HEK293 (cell line): ENCODE measurements around the gene CASP10.

Source experiments
- CTCF ChIA-PET: fragments of 350-600 bp; formaldehyde crosslinking; extraction: SDS; loops from one replicate; lab custom pipeline; 2021; ENCODE audit warnings: antibody characterized with exemption; lab: Yijun Ruan, JAX
- POLR2A ChIA-PET: fragments of 300-600 bp; formaldehyde crosslinking; extraction: SDS; loops from one replicate; lab custom pipeline; 2020; ENCODE audit warnings: antibody characterized with exemption, inconsistent platforms; lab: Yijun Ruan, JAX
- H3K27ac ChIP-seq: fragments of 200-500 bp; sonication (Bioruptor generic); 2 replicates; pipeline ENCODE4 v1.5.1; 2014; ENCODE audit warnings: low read depth, low read length, control low read depth, inconsistent platforms; ENCODE audit errors: extremely low read depth
- H3K36me3 ChIP-seq, 2 experiments: fragments of 200-500 bp in 1 of 2; sonication (Bioruptor generic) in 1 of 2; 1 replicate in 1 of 2; 2 replicates in 1 of 2; pipeline ENCODE4 v1.5.1; 2014 to 2017; ENCODE audit warnings: inconsistent platforms in 2 of 2, low read length in 2 of 2; ENCODE audit not compliant: control insufficient read depth in 2 of 2, insufficient read depth in 1 of 2
- H3K4me1 ChIP-seq: fragments of 200-500 bp; sonication (Bioruptor generic); 2 replicates; pipeline ENCODE4 v1.5.1; 2014; ENCODE audit warnings: mild to moderate bottlenecking, low read length, inconsistent platforms; ENCODE audit not compliant: control insufficient read depth, insufficient read depth
- H3K4me3 ChIP-seq: 2 replicates; pipeline ENCODE4 v1.5.1; 2011; ENCODE audit warnings: low read depth, mild to moderate bottlenecking, control low read depth, low read length, moderate library complexity
- H3K9me3 ChIP-seq: fragments of 200-500 bp; sonication (Bioruptor generic); 2 replicates; pipeline ENCODE4 v1.5.1; 2014; ENCODE audit warnings: low read depth, low read length, inconsistent platforms; ENCODE audit not compliant: control insufficient read depth, insufficient read depth
- HOXA7 ChIP-seq: sonication (generic); formaldehyde crosslinking; IDR thresholded peaks from 2 replicates; pipeline ENCODE4 v1.8.1; 2022; ENCODE audit warnings: missing genetic modification reagents, borderline replicate concordance
- KLF16 ChIP-seq: fragments of 450-650 bp; formaldehyde crosslinking; IDR thresholded peaks from 2 replicates; pipeline ENCODE4 v1.5.1; 2017; ENCODE audit warnings: missing biosample characterization, missing genetic modification characterization
- PRDM2 ChIP-seq: fragments of 450-650 bp; formaldehyde crosslinking; IDR thresholded peaks from 2 replicates; pipeline ENCODE4 v1.5.1; 2016; ENCODE audit warnings: missing biosample characterization, missing genetic modification characterization, borderline replicate concordance
- SP3 ChIP-seq: fragments of 450-650 bp; formaldehyde crosslinking; IDR thresholded peaks from 2 replicates; pipeline ENCODE4 v1.5.1; 2016; ENCODE audit warnings: missing biosample characterization, missing genetic modification characterization
- SP7 ChIP-seq: fragments of 450-650 bp; formaldehyde crosslinking; IDR thresholded peaks from 2 replicates; pipeline ENCODE4 v1.5.1; 2016; ENCODE audit warnings: missing biosample characterization, missing genetic modification characterization
- YY1 ChIP-seq: fragments of 450-650 bp; formaldehyde crosslinking; IDR thresholded peaks from 2 replicates; pipeline ENCODE4 v1.5.1; 2018; ENCODE audit warnings: missing biosample characterization, missing genetic modification characterization
- ZBTB26 ChIP-seq: fragments of 450-650 bp; formaldehyde crosslinking; optimal IDR thresholded peaks from 2 replicates; pipeline ENCODE3; 2016; ENCODE audit warnings: missing biosample characterization, mild to moderate bottlenecking, missing genetic modification characterization
- ZBTB8A ChIP-seq: fragments of 450-650 bp; formaldehyde crosslinking; IDR thresholded peaks from 2 replicates; pipeline ENCODE4 v1.5.1; 2016; ENCODE audit warnings: missing biosample characterization, missing genetic modification characterization
- ZFP41 ChIP-seq: fragments of 450-650 bp; formaldehyde crosslinking; IDR thresholded peaks from 2 replicates; pipeline ENCODE4 v1.5.1; 2016; ENCODE audit warnings: missing biosample characterization, missing genetic modification characterization, borderline replicate concordance
- ZNF114 ChIP-seq: fragments of 450-650 bp; formaldehyde crosslinking; IDR thresholded peaks from 2 replicates; pipeline ENCODE4 v1.5.0; 2017; ENCODE audit warnings: missing biosample characterization, missing genetic modification characterization
- ZNF146 ChIP-seq: fragments of 450-650 bp; formaldehyde crosslinking; IDR thresholded peaks from 2 replicates; pipeline ENCODE4 v1.5.1; 2016; ENCODE audit warnings: missing biosample characterization, missing genetic modification characterization
- ZNF175 ChIP-seq: fragments of 450-650 bp; formaldehyde crosslinking; IDR thresholded peaks from 2 replicates; pipeline ENCODE4 v1.5.1; 2016; ENCODE audit warnings: missing biosample characterization, missing genetic modification characterization
- ZNF239 ChIP-seq: fragments of 450-650 bp; formaldehyde crosslinking; IDR thresholded peaks from 2 replicates; pipeline ENCODE4 v1.5.1; 2016; ENCODE audit warnings: missing biosample characterization, missing genetic modification characterization
- ZNF350 ChIP-seq: fragments of 450-650 bp; formaldehyde crosslinking; IDR thresholded peaks from 2 replicates; pipeline ENCODE4 v1.5.0; 2017; ENCODE audit warnings: missing biosample characterization, mild to moderate bottlenecking, missing genetic modification characterization
- ZNF394 ChIP-seq: fragments of 450-650 bp; formaldehyde crosslinking; IDR thresholded peaks from 2 replicates; pipeline ENCODE4 v1.5.1; 2016; ENCODE audit warnings: missing biosample characterization, missing genetic modification characterization, mild to moderate bottlenecking, moderate library complexity, borderline replicate concordance
- ZNF404 ChIP-seq: fragments of 450-650 bp; formaldehyde crosslinking; IDR thresholded peaks from 2 replicates; pipeline ENCODE4 v1.5.1; 2017; ENCODE audit warnings: missing biosample characterization, missing genetic modification characterization
- ZNF521 ChIP-seq: fragments of 450-650 bp; formaldehyde crosslinking; IDR thresholded peaks from 2 replicates; pipeline ENCODE4 v1.5.1; 2017; ENCODE audit warnings: missing biosample characterization, mild to moderate bottlenecking, missing genetic modification characterization
- ZNF560 ChIP-seq: fragments of 450-650 bp; formaldehyde crosslinking; IDR thresholded peaks from 2 replicates; pipeline ENCODE4 v1.5.1; 2017; ENCODE audit warnings: missing biosample characterization, missing genetic modification characterization, borderline replicate concordance
- ZNF645 ChIP-seq: fragments of 450-650 bp; formaldehyde crosslinking; IDR thresholded peaks from 2 replicates; pipeline ENCODE4; 2016; ENCODE audit warnings: missing biosample characterization, missing genetic modification characterization
- ZNF658 ChIP-seq: fragments of 450-650 bp; formaldehyde crosslinking; IDR thresholded peaks from 2 replicates; pipeline ENCODE4; 2016; ENCODE audit warnings: missing biosample characterization, missing genetic modification characterization
- TF ChIP-seq, protein P1 (sequence below): fragments of 450-650 bp; formaldehyde crosslinking; IDR thresholded peaks from 2 replicates; pipeline ENCODE4 v1.5.1; 2016; ENCODE audit warnings: missing biosample characterization, missing genetic modification characterization

CASP10 gene

GRCh38 chr2:201186982-201187381 lies 4.0 kb downstream of the CASP10 start (continued):
- TF ChIP-seq ZNF350 (no peak), ZNF560 (tag by site-specific recombination) (no peak), ZFP41 (no peak)
- TF ChIP-seq, protein P1, sequence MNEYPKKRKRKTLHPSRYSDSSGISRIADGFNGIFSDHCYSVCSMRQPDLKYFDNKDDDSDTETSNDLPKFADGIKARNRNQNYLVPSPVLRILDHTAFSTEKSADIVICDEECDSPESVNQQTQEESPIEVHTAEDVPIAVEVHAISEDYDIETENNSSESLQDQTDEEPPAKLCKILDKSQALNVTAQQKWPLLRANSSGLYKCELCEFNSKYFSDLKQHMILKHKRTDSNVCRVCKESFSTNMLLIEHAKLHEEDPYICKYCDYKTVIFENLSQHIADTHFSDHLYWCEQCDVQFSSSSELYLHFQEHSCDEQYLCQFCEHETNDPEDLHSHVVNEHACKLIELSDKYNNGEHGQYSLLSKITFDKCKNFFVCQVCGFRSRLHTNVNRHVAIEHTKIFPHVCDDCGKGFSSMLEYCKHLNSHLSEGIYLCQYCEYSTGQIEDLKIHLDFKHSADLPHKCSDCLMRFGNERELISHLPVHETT (tag by site-specific recombination), result no peak

- H3K4me1 ChIP-seq, result no peaks in the 10 kb centered on the region
- CTCF ChIA-PET, result no interaction called here
- H3K4me3 ChIP-seq, result no peak overlapping the region
- TF ChIP-seq ZNF658 (tag by site-specific recombination), result no peak
- H3K36me3 ChIP-seq, result peaks cover 0 to 46% of the 10 kb centered on the region in 2 experiments; a peak in 1 of 3 replicates
- H3K27ac ChIP-seq, result no peak overlapping the region
- POLR2A ChIA-PET, result no interaction called here
- no peaks in the 10 kb centered on the region for H3K9me3 ChIP-seq
Measured at GRCh38 chr2:201188449-201188848, 5.5 kb downstream of the CASP10 start.

GRCh38 chr2:201191132-201191875 lies 8.4 kb downstream of the CASP10 start:
- Histone ChIP-seq H3K4me3 (no peak overlapping the region), H3K36me3 (peaks cover 0 to 56% of the 10 kb centered on the region in 2 experiments; a peak in 1 of 3 replicates), H3K4me1 (no peaks in the 10 kb centered on the region), H3K9me3 (no peaks in the 10 kb centered on the region), H3K27ac (no peak overlapping the region)
- no peak for TF ChIP-seq SP3 (tag by site-specific recombination)
- TF ChIP-seq SP7 (tag by site-specific recombination), result no peak
- no peak for TF ChIP-seq YY1 (tag by site-specific recombination)
- no peak for TF ChIP-seq ZNF394
- no peak for TF ChIP-seq KLF16
- no peak for TF ChIP-seq ZBTB8A (tag by site-specific recombination)
- no peak for TF ChIP-seq HOXA7
- TF ChIP-seq ZNF521, result no peak
- TF ChIP-seq ZNF645 (tag by site-specific recombination), result no peak
- CTCF ChIA-PET, result interaction anchor here (0.6 to 3.4 kb wide), 4 partner anchors 8 to 1187 kb away, joined by 3 to 9 read pairs (median 5); partner anchors contain the start of gene CASP10
- POLR2A ChIA-PET, result no interaction called here

GRCh38 chr2:201194097-201194496 lies 11.2 kb downstream of the CASP10 start:
- CTCF ChIA-PET, result interaction anchor here (0.6 to 3.4 kb wide), 5 partner anchors 11 to 293 kb away, joined by 3 to 9 read pairs (median 4); partner anchors contain the start of gene CASP10
- no peaks in the 10 kb centered on the region for H3K4me1 ChIP-seq
- POLR2A ChIA-PET, result interaction anchor here (0.9 kb wide), 1 partner anchor 14 kb away, joined by 3 read pairs; no protein-coding TSS in a partner anchor
- no peaks in the 10 kb centered on the region for H3K9me3 ChIP-seq
- no peak overlapping the region for H3K4me3 ChIP-seq
- H3K27ac ChIP-seq, result no peak overlapping the region
- peaks cover 0 to 46% of the 10 kb centered on the region in 2 experiments; a peak in 1 of 3 replicates for H3K36me3 ChIP-seq
- TF ChIP-seq ZNF146 (tag by site-specific recombination) (no peak), HOXA7 (no peak), ZNF404 (tag by site-specific recombination) (no peak), ZNF175 (tag by site-specific recombination) (no peak), ZBTB26 (no peak), ZNF114 (tag by site-specific recombination) (no peak), ZNF239 (tag by site-specific recombination) (no peak), PRDM2 (tag by site-specific recombination) (no peak)
